Measurements from ENCODE around the gene GNAL.

DNA sequence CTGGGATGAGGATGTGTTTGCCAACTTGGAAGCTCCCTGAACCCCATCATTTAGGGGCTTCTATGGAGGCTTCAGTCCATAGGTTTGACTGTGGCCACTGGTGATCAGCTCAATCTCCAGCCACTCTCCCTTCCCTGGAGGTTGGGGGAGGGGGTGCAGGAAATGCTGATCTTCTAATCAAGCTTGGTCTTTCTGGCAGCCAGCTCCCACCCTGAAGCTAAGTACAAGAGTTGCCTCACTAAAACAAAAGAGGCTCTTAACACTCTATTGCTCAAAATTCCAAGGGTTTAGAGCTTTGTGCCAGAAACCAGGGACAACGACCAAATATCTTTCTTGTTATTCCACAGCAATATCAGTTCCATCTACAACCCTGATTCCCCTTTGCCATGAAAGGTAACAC lies 238.4 kb downstream of the GNAL start:
- TF ChIP-seq, protein P1, sequence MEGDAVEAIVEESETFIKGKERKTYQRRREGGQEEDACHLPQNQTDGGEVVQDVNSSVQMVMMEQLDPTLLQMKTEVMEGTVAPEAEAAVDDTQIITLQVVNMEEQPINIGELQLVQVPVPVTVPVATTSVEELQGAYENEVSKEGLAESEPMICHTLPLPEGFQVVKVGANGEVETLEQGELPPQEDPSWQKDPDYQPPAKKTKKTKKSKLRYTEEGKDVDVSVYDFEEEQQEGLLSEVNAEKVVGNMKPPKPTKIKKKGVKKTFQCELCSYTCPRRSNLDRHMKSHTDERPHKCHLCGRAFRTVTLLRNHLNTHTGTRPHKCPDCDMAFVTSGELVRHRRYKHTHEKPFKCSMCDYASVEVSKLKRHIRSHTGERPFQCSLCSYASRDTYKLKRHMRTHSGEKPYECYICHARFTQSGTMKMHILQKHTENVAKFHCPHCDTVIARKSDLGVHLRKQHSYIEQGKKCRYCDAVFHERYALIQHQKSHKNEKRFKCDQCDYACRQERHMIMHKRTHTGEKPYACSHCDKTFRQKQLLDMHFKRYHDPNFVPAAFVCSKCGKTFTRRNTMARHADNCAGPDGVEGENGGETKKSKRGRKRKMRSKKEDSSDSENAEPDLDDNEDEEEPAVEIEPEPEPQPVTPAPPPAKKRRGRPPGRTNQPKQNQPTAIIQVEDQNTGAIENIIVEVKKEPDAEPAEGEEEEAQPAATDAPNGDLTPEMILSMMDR (IDR thresholded peaks at IDR 0.05): no peak
- no peak for TF ChIP-seq POLR2A (IDR thresholded peaks at IDR 0.05)

All from thyroid gland (tissue), 4 donors.